CD14-positive monocyte (primary cell): ENCODE results near the gene MIGA1. TPM values are rescaled to one million over a fixed set of nuclear protein-coding genes. Genes with fewer than 3 reads are reported as not detected.
"Not testable (repeated sequence)": the region's sequence is repeated elsewhere in the genome, so short reads cannot be mapped to it uniquely, and the experiment has no call there.

Source experiments
- DNase-seq, 3 donors: peaks; one replicate each; pipeline ENCODE4 v3.0.0-alpha.2; 2011 to 2022
- H2AFZ ChIP-seq: 2 replicates; pipeline ENCODE4 v1.6.0; 2012; ENCODE audit warnings: mild to moderate bottlenecking, low read depth, low read length, inconsistent platforms; ENCODE audit not compliant: insufficient read depth, poor library complexity, severe bottlenecking
- H3K27ac ChIP-seq, 2 donors: 1 replicate in 1 of 2; 2 replicates in 1 of 2; pipeline ENCODE4 v1.5.1; 2012 to 2013; ENCODE audit warnings: low read length in 2 of 2, control low read depth in 1 of 2, inconsistent platforms in 1 of 2, low read depth in 1 of 2, mild to moderate bottlenecking in 1 of 2
- H3K27me3 ChIP-seq, 2 donors: one replicate each; pipeline versions ENCODE4 v1.6.0 to v1.6.1; 2011 to 2013; ENCODE audit warnings: low read length in 2 of 2; ENCODE audit not compliant: control insufficient read depth in 2 of 2, insufficient read depth in 2 of 2
- H3K36me3 ChIP-seq, 2 donors: replicated peaks in 1 of 2; 1 replicate in 1 of 2; 2 replicates in 1 of 2; pipeline versions ENCODE4 v1.5.1 to v1.6.1; 2012 to 2013; ENCODE audit warnings: low read length in 2 of 2, control low read depth in 1 of 2, inconsistent platforms in 1 of 2, mild to moderate bottlenecking in 1 of 2; ENCODE audit not compliant: insufficient read depth in 2 of 2, control insufficient read depth in 1 of 2
- H3K4me1 ChIP-seq, 2 donors: 1 replicate in 1 of 2; 2 replicates in 1 of 2; pipeline versions ENCODE4 v1.5.1 to v1.6.1; 2012 to 2013; ENCODE audit warnings: low read length in 2 of 2, control low read depth in 1 of 2, inconsistent platforms in 1 of 2, mild to moderate bottlenecking in 1 of 2, moderate library complexity in 1 of 2; ENCODE audit not compliant: insufficient read depth in 2 of 2, control insufficient read depth in 1 of 2
- H3K4me2 ChIP-seq: replicated peaks from 2 replicates; pipeline ENCODE3; 2012; ENCODE audit warnings: low read length, moderate library complexity, mild to moderate bottlenecking; ENCODE audit not compliant: poor library complexity, severe bottlenecking; ENCODE audit errors: extremely low read depth
- H3K4me3 ChIP-seq, 3 experiments: fragments of 200-600 bp in 1 of 3; sonication (generic) in 1 of 3; replicated peaks in 1 of 3; 1 replicate in 2 of 3; 2 replicates in 1 of 3; pipeline ENCODE4 v1.5.1; 2011 to 2013; ENCODE audit warnings: low read length in 3 of 3, mild to moderate bottlenecking in 3 of 3, control low read depth in 2 of 3, low read depth in 2 of 3, inconsistent platforms in 1 of 3, moderate library complexity in 1 of 3
- H3K79me2 ChIP-seq: 2 replicates; pipeline ENCODE4 v1.6.0; 2012; ENCODE audit warnings: mild to moderate bottlenecking, control low read depth, inconsistent platforms, low read length, moderate library complexity; ENCODE audit not compliant: insufficient read depth
- H3K9ac ChIP-seq: 2 replicates; pipeline ENCODE4 v1.6.0; 2017; ENCODE audit warnings: low read length, mild to moderate bottlenecking; ENCODE audit not compliant: insufficient read depth, poor library complexity, severe bottlenecking
- H3K9me3 ChIP-seq, 2 donors: replicated peaks in 1 of 2; 1 replicate in 1 of 2; 2 replicates in 1 of 2; pipeline versions ENCODE4 v1.5.1 to v1.6.1; 2012 to 2013; ENCODE audit warnings: low read length in 2 of 2, control low read depth in 1 of 2; ENCODE audit not compliant: control insufficient read depth in 1 of 2, insufficient read depth in 1 of 2
- H4K20me1 ChIP-seq: 2 replicates; pipeline ENCODE4 v1.6.0; 2012; ENCODE audit warnings: mild to moderate bottlenecking, low read length, control low read depth, moderate library complexity; ENCODE audit not compliant: insufficient read depth
- H3K27ac Mint-ChIP-seq, 7 donors: one replicate each; pipeline ENCODE4 v1.8.0; 2020; ENCODE audit warnings: mild to moderate bottlenecking in 7 of 7, mixed read lengths in 7 of 7, moderate library complexity in 6 of 7, inconsistent platforms in 2 of 7
- H3K27me3 Mint-ChIP-seq, 3 donors: one replicate each; pipeline ENCODE4 v1.8.0; 2021 to 2022; ENCODE audit warnings: low read depth in 3 of 3, mild to moderate bottlenecking in 3 of 3, mixed read lengths in 3 of 3, moderate library complexity in 3 of 3, inconsistent platforms in 1 of 3
- H3K36me3 Mint-ChIP-seq, 2 donors: one replicate each; pipeline ENCODE4 v1.8.0; 2020; ENCODE audit warnings: mixed read lengths in 2 of 2, inconsistent platforms in 1 of 2, mild to moderate bottlenecking in 1 of 2
- H3K4me1 Mint-ChIP-seq: one replicate; pipeline ENCODE4 v1.8.0; 2020; ENCODE audit warnings: mild to moderate bottlenecking, mixed read lengths
- H3K4me3 Mint-ChIP-seq, 2 donors: one replicate each; pipeline ENCODE4 v1.8.0; 2020; ENCODE audit warnings: mild to moderate bottlenecking in 2 of 2, mixed read lengths in 2 of 2, moderate library complexity in 1 of 2
- H3K9me3 Mint-ChIP-seq, 7 donors: one replicate each; pipeline ENCODE4 v1.8.0; 2020 to 2022; ENCODE audit warnings: mixed read lengths in 7 of 7, mild to moderate bottlenecking in 6 of 7, moderate library complexity in 6 of 7, inconsistent platforms in 2 of 7
- CTCF ChIP-seq: fragments of 200-600 bp; IDR thresholded peaks from one replicate; pipeline ENCODE4 v1.8.0; 2022; ENCODE audit warnings: antibody characterized with exemption, mild to moderate bottlenecking
- WGBS: methylation state at CpG from one replicate; pipeline ENCODE4 v1.1.5; 2013; ENCODE audit warnings: missing lambda C conversion rate; ENCODE audit not compliant: insufficient coverage; 5-methylcytosine and 5-hydroxymethylcytosine counted together
- intact Hi-C, 2 donors: fragments of 100-400 bp; cut with micrococcal nuclease; formaldehyde crosslinking; loops; one replicate each; pipeline versions ENCODE4 v1.15.0 to v1.15.1; 2023
- polyA plus RNA-seq, 3 donors: library from polyadenylated mRNA; depleted of rRNA in 1 of 3; unstranded in 2 of 3; stranded (reverse) in 1 of 3; fragments of 300-500 nt in 2 of 3; fragments of >200 nt in 1 of 3; fragmentation: Illumina TruSeq in 2 of 3; gene quantifications; 1 replicate in 2 of 3; 2 replicates in 1 of 3; pipeline ENCODE4 v1.2.3, GENCODE V29; 2012 to 2021

The MIGA1 gene
- polyA plus RNA-seq, 3 donors = 5.0 to 7.2 (median 6.5) TPM

- Histone ChIP-seq H2AFZ (no peak overlapping the region), H4K20me1 (peaks cover 3% of the 10 kb centered on the region), H3K4me3 (no peak overlapping the region), H3K27ac (no peak overlapping the region), H3K36me3 (peaks cover 13 to 33% of the 10 kb centered on the region in 2 donors), H3K9ac (no peak overlapping the region), H3K4me1 (peaks cover 8 to 17% of the 10 kb centered on the region in 2 donors), H3K4me2 (no peak overlapping the region), H3K9me3 (peaks cover 3 to 4% of the 10 kb centered on the region in 2 donors), H3K79me2 (peaks cover 46% of the 10 kb centered on the region), H3K27me3 (no peaks in the 10 kb centered on the region)
- H3K9me3 Mint-ChIP-seq = peaks cover 7 to 16% (median 13%) of the 10 kb centered on the region in 7 donors
- H3K27me3 Mint-ChIP-seq = peaks cover 0 to 4% (median 0%) of the 10 kb centered on the region in 3 donors
- H3K27ac Mint-ChIP-seq = peak overlapping the region in 1 of 7 donors; percentile 0
- H3K36me3 Mint-ChIP-seq = peaks cover 30 to 33% of the 10 kb centered on the region in 2 donors
- intact Hi-C loops = no loop called here
- no peak overlapping the region for H3K4me3 Mint-ChIP-seq
- WGBS = 100% methylated on average over 1 of the region's 1 CpG
- no peak for TF ChIP-seq CTCF
- DNase-seq = no peak
- peaks cover 23% of the 10 kb centered on the region for H3K4me1 Mint-ChIP-seq
Measured at GRCh38 chr1:77781683-77782082, 2.2 kb downstream of the MIGA1 start.

GRCh38 chr1:77783141-77783540, 3.7 kb downstream of the MIGA1 start:
- no CpG with 5 or more reads among the region's 2 CpGs for WGBS
- Histone ChIP-seq H3K4me3 (no peak overlapping the region), H3K79me2 (peaks cover 46% of the 10 kb centered on the region), H3K27me3 (no peaks in the 10 kb centered on the region), H3K4me2 (no peak overlapping the region), H2AFZ (no peak overlapping the region), H3K27ac (no peak overlapping the region), H3K9ac (no peak overlapping the region), H3K36me3 (peaks cover 24 to 48% of the 10 kb centered on the region in 2 donors), H4K20me1 (peaks cover 3% of the 10 kb centered on the region), H3K9me3 (peaks cover 3 to 11% of the 10 kb centered on the region in 2 donors), H3K4me1 (peaks cover 8 to 17% of the 10 kb centered on the region in 2 donors)
- intact Hi-C loops = no loop called here
- no peak for TF ChIP-seq CTCF
- no peak for DNase-seq
- H3K36me3 Mint-ChIP-seq = peaks cover 39 to 48% of the 10 kb centered on the region in 2 donors
- peaks cover 0 to 4% (median 0%) of the 10 kb centered on the region in 3 donors for H3K27me3 Mint-ChIP-seq
- H3K9me3 Mint-ChIP-seq = peaks cover 10 to 24% (median 17%) of the 10 kb centered on the region in 7 donors
- peaks cover 23% of the 10 kb centered on the region for H3K4me1 Mint-ChIP-seq
- H3K4me3 Mint-ChIP-seq = no peak overlapping the region
- no peak overlapping the region for H3K27ac Mint-ChIP-seq

GRCh38 chr1:77786093-77786741, 6.8 kb downstream of the MIGA1 start:
- H3K4me3 ChIP-seq, DNase-seq, H4K20me1 ChIP-seq, intact Hi-C loops, H3K4me1 ChIP-seq, H3K4me1 Mint-ChIP-seq, H3K4me2 ChIP-seq, H2AFZ ChIP-seq, H3K27me3 ChIP-seq, H3K27me3 Mint-ChIP-seq, H3K27ac ChIP-seq, H3K4me3 Mint-ChIP-seq, H3K9ac ChIP-seq: not testable (repeated sequence)
- WGBS = no CpG with 5 or more reads among the region's 2 CpGs
- Mint-ChIP-seq H3K27ac (peak overlapping the region in 2 of 7 donors; percentile 30 to 47), H3K9me3 (peaks cover 10 to 24% (median 17%) of the 10 kb centered on the region in 7 donors), H3K36me3 (peaks cover 58 to 70% of the 10 kb centered on the region in 2 donors)
- Histone ChIP-seq H3K9me3 (peaks cover 3 to 11% of the 10 kb centered on the region in 2 donors), H3K79me2 (peaks cover 28% of the 10 kb centered on the region), H3K36me3 (peaks cover 34 to 74% of the 10 kb centered on the region in 2 donors)
